HG03558 (cell line): ENCODE data around the gene DENND5B.
"Not testable (repeated sequence)": the region's sequence is repeated elsewhere in the genome, so short reads cannot be mapped to it uniquely, and the experiment has no call there.

Source experiments
- ATAC-seq: cut with Tn5 transposase; IDR thresholded peaks from one replicate; pipeline ENCODE4 v1.9.1; 2021; ENCODE audit warnings: moderate number of reproducible peaks; ENCODE audit not compliant: unreplicated experiment; ENCODE audit errors: extremely low read depth

DENND5B gene

DNA sequence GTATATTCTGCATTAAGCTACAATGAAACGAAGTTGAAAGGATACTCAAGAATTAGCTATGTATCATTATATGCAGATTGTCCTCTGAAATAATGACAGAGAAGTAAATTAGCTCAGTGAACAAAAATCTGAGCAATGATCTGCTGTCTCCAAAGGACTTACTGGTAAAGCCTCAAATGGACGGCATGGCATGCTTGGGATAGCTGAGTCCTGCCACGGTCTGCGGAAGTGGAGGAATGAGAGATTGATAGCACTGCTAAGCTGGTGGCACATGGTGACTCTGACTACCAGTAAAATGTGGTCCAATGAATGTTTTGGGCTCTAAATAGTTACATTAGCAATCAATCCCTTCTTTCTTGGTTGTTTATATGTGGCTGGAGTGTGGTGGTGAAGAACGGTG lies 3.7 kb upstream of the DENND5B start:
- ATAC-seq, result no peak

DNA sequence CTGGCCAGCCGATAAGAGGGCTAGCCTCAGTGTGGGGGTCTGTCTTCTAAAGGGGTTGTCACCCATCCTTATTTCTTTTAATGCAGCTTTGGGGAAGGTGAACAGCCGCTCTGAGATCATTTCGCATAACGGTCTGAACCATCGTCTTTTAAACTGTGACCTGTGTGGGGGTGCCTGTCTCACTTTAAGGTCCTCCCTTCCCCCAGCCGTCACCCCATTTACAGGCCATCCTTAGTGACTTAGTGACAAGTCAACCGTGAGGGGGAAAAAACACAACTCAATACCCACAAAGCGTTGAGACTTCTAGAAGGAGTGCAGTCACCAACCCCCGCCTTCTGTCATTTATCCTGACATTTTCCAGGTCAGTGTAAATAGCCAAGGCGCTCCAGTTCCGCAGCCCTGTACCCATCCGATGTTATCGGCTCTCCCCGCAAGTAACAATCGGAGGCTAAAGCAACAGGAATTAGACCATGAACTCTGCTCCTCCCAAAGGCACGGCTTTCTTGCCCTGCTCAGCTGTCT lies 505 bp upstream of the DENND5B start:
- ATAC-seq, result no peak

DNA sequence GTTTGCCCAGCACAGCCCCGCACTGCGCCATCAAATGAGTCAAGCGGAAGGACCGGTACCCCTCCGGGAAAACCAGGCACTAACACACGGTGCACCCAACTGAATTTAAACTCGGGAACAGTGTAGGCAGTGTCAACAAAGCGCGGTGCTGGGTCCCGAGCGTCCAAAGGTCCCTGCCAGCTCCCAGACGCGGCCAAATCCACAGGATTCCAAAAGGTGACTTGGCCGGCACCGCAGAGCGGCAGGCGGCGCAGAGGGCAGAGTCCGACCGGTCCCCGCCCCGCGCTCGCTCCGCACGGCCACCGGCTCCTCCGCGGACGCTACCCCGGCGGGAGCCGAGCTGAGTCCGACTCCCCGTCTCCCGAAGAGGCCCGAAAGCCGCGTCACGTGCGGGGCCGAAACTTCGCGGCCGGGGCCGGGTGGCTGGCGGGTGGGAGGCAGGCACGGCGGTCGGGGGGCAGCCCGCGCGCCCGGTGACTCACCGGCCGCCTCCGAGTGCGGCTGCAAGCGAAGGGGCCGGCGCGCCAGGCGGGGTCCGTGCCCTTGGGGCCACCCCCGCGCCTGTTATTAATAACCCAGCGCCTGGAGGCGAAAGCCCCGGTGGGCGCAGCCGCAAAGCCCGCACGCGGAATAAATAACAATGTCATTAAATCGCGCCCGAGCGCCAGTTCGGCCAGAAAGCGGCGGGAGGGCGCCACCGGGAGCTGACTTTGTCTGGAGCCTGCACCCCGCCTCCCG lies 863 bp downstream of the DENND5B start:
- ATAC-seq, result peak; percentile 14

DNA sequence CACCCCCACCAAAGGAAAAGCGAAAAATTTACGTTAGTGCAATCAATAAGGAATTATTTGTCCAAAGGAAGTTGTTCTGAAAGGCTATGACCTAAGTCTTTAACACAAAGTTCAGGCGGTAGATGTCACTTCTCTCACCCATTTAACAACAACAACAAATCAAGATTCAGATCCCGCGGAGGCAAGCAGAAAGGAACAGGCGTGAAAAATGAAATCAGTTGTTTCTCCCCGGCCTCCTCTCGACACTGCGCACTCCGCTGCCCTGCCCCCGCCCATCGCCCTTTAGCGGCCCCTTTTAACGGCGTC lies 1.4 kb downstream of the DENND5B start:
- no peak for ATAC-seq

DNA sequence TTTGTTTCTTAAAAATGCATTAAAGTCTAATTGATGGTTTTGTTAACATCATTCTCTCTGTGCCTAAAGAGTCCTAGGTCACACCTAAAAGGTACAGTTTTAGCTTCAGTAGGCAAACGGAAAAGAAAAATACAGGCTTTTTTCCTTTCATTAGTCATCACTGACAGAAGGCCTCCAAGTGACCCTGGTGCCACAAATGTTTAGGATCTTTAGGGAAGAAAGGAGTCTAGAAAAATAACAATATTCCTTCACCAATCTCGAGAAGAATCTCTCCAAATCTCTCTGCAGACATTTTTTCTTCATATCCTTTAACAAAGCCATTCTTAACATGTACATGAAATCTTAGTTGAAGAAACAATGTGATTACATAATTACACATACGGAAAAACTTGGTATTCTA lies 2.0 kb downstream of the DENND5B start:
- ATAC-seq, result no peak

DNA sequence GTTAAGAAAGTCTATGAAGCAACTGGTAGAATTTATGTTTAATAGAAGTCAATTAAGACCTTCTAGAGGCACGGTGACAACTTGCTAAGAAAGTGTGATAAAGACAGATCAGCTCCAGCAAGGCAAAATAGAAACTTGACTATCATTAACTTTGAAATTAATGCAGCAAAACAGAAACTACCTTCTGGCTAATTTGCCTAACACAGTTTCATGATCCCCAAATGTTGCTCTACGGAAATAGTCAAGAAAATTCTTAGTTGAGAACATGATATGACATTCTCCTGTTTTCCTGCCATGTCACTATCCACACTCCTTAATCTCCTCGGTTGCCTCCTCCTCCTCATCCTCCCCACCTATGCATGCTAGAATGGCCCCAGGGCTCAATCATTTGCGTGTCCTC lies 4.2 kb downstream of the DENND5B start:
- peak; percentile 21 for ATAC-seq

DNA sequence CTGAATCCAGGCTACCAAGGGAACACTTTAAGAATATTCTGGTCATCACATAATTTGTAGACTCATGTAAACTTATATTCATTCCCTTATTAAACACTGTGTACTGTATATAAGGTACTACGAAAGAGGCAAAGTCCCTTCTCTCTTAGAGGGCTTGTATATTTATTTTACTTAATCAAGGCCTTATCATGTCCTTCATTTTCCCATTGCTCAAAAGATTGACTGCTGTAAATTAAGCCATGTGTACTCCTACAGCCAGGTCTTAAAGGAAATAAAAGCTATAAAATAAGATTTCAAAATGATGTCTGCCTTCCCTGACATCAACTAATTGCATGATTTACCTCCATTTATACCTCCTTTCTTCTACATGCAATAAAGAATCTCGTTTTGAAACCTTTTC lies 5.0 kb downstream of the DENND5B start:
- no peak for ATAC-seq

DNA sequence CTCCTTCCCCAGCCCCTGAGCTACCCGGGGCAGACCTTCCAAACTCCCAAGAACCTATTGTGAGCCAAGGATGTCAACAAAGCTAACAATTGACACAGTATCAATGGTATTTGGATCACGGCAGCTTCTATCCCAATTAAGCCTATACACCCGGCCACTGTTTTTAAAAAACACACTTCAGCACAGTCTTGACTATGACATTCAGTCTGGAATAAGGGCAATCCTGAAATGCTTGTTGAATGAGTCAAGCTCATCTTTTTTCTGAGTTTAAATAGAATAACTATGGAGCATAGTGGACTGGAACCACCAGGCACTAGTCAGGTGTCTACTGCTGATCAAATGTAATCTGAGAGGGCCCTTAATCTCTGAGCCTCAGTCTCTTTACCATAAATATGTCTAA lies 5.7 kb downstream of the DENND5B start:
- no peak for ATAC-seq

DNA sequence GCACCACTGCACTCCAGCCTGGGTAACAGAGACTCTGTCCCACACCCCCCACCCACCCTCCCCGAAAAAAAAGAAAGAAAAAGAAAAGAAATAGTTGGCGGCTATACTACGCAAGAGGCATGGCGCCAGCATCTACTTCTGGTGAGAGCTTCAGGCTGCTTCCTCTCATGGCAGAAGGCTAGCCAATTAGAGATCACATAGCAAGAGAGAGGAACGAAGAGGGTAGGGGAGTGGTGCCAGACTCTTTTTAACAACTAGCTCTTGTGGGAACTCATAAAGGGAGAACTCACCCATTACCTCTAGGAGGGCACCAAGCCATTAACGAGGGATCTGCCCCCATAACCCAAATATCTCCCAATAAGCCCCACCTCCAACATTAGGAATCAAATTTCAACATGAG lies 6.2 kb downstream of the DENND5B start:
- no peak for ATAC-seq

DNA sequence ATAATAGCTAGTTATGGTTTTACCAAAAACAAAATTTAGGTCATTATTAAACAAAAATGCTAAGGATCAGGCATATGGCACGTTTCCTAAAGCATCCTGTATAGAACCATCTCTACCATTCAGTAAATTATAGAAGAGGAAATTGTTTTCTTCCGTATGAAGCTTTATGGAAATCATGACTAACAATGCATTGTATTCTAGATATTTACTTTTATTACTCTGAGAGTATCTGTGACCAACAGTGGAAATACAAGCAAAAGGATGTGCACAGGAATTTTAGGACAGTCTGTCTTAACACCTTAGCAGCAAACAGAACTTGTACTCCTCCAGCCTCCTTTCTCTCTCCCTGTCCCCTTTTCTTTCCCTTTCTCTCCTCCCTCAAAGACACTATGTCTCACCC lies 7.1 kb downstream of the DENND5B start:
- ATAC-seq, result no peak

DNA sequence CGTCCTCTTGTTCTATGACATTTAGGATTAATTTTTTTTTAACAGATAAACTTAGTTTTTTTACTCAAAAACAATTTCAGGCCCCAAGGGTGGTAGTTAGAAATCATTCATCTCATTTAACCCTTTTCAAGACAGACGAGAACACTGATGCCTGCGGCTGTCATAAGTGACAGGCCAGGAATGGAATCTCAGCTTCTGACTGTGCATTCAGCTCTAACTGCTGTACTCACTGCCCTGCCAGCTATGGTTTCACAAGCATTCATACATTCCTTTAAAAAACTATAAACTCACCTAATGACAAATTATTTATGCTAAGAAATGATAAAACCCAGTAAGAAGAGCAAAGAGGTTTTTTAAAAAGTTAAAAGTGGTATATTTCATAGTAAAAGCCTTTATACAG lies 8.8 kb downstream of the DENND5B start:
- no peak for ATAC-seq

DNA sequence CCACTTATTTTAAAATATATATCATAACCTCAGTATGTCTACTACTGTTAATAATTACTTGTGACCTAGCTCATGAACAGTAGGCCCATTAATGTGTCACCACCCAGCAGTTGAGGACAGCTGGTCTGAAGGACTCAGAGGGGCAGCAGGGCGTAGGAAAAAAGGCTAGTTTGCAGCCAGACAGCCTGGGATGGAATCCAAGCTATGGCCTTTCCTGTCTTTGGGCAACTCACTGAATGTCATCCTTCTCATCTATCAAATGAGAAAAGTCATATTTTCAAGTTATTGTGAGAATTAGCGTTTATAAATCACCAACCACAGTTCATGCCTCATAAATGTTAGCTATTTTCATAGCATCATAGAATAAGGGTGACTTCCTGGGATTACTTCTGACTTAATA lies 12.3 kb downstream of the DENND5B start:
- peak; percentile 54 for ATAC-seq

DNA sequence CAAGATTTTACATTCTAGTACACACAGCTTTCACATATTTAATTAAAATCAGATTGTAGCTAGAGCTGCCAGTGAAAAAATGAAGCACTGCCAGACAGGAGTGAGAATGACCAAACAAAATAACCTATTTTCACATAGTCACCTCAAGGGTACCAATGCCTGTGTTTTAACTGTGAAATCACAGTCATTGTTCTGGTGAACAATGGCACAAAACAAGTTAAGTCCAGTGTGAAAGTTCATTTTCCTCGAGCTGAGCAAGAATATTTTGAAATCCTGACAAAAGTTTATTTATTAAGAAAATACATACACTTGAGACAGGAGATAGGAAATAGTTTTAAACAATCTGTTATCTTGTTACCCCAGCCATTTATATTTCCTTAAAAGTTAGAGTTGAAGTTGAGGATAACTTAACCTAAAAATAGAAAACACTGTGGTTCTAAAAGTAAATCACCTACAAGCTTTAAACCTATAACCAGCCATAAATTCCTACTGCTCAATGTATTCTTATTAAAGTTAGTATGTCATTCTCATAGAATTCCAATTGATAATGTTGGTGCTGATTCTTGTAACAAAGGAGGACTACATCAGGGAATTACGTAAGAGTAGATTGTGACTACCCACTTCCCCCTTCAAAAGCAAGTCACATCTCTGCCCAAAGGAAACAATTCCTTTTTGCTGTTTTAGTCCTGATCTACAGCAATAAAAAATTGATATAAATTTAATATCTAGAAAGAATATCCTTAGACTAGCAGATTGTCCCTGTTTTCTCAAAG lies 15.9 kb downstream of the DENND5B start:
- no peak for ATAC-seq

DNA sequence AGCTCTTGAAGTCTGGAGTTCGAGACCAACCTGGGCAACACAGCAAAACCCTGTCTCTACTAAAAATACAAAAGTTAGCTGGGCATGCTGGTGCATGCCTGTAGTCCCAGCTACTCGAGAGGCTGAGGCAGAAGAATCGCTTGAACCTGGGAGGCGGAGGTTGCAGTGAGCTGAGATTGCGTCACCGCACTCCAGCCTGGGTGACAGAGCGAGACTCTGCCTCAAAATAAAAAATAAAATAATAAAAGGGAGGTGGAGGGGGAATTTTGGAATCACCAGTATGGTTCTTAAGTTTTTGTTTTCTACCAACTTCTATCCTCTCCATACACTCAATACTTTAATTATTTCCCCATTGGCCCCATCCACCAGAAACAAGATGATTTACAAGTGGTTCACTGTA lies 16.6 kb downstream of the DENND5B start:
- ATAC-seq, result not testable (repeated sequence)

DNA sequence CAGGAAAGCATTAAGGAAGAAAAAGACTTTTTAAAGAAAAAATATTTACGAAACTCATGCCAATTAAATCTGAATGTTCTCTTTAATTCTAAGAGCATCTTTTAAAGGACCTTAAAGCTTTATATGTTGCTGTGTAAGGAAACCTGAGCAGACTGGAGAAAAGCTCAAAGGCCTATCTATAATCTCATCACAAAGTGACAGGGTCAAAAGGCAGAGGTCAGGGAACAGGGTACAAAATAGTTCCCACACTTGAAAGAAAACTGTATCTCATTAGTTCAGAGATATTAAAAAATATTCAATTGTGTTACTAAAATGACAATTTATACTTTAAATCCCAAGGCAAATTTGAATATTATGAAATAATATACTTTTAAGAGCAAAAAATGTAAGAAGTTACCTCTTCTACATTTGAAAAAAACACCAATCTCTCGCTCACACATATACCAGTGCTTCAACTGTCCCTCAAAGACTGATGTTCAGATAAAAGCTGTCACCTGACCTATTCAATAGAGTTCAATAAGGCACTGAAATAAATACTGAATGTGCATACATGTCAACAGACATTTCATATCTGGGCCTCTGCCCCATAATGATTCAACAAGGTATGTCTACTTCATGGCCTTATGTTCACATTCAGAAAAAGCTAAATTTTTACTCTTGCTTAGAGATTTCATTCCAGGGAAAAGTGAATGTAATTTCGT lies 17.9 kb downstream of the DENND5B start:
- ATAC-seq, result no peak

DNA sequence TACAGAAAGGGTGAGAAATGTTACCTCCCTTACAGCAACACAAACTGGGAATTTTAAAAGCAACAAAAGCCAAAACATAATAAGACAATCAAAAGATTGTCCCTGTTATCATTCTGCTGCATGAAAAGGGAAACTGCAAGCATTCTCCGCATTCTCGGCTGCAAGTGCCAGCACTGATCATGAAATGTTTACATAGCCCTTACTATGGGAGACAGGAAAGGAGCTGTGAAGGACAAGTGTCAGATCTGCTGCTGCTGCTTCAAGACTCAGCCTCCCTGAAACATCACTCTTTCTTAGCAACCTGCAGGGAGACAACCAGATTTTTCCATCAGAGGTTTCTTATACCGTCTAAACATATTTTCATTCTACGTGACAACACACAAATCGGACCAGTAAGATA lies 20.1 kb downstream of the DENND5B start:
- no peak for ATAC-seq

DNA sequence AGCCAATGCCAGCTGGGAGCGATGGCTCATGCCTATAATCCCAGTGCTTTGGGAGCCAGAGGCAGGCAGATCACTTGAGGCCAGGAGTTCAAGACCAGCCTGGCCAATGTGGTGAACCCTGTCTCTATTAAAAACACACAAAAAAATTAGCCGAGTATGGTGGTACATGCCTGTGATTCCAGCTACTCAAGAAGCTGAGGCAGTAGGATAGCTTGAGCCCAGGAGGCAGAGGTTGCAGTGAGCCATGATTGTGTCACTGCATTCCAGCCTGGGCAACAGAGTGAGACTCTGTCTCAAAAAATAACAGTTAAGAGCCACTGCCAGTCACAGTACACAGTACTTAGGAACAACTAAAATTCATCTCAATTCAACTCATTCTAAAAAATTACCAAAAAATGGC lies 21.4 kb downstream of the DENND5B start:
- not testable (repeated sequence) for ATAC-seq

DNA sequence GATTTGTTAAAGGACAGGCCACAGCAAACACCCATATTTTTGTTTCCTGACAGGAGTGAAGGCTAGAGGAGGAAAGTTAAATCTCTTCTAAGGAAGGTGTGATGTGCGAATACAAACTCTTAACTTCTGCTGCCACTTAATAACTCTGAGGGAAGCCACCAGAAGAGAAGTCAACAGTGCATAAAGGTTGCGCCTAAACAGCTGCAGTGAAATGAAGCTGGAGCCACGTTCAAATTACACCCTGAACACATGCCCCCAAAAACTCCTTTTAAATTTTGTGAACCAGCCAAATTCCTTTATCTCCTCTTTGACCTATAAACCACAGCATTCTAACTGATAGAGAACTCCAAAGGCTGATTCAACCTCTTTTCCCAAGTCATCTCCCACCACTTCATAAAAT lies 22.4 kb downstream of the DENND5B start:
- no peak for ATAC-seq

DNA sequence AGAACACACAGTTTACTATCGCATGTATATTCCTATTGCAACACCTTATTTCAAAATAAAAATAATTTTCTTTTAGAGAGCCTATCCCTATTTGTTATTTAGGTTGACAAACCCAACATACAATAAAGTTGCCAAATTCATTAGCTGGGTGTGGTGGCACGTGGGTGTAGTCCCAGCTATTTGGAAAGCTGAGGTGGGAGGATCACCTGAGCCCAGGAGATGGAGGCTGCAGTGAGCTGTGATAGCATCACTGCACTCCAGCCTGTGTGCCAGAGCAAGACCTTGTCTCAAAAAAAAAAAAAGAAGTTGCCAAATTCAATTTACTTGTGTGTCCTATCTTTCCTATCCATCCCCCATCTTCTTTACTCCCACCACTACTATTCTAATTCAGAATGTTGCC lies 23.9 kb downstream of the DENND5B start:
- no peak for ATAC-seq

DNA sequence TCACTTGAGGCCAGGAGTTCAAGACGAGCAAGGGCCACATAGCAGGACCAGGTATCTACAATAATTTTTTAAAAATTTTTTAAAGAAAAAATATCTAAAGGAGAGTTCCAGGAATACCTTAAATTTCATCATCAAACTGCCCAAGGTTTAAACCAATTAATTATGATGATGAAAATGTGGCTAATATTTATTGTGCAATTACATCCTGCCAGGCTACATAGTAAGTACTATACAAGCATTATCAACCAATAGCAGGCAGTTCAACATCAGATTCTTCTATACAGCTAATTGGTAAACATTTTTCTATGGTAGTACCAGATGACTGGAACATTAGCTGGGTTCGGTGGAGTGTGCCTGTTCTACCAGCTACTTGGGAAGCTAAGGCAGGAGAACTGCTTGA lies 24.4 kb downstream of the DENND5B start:
- ATAC-seq, result no peak

DNA sequence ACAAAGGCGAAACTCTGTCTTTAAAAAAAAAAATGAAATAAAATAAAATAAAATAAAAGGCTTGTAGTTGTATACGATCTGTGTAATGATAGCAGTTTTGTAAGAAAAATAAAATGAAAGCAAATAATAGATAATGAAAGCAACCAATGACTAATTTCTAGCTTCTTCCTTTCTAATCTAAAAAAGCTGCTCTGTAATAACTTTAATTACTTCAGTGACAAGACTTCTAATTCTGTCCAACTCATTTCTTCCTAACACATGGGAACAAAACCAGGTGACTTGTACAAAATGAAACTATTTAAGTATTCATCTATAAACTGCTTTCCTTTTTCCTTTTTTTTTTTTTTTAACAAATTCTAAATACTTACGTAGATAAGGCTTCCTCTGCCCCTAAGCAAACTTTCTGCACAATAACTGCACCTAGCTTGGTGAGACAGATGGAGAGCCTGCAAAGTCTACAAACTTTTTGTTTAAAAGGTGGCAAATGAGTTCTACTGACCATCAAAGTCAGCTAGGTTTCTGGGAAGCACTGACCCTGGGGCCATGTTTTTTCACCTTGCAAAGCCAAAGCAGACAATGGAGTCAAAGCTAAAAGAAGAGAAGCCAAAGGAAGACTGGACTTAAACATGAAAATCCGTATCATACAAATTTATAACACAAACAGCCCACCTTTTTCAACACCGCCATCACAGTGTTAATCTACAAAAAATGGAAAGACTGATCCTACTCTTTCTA lies 28.2 kb downstream of the DENND5B start:
- no peak for ATAC-seq
